ENCODE measurements around the gene HEXIM2.

Gene HEXIM2

DNA sequence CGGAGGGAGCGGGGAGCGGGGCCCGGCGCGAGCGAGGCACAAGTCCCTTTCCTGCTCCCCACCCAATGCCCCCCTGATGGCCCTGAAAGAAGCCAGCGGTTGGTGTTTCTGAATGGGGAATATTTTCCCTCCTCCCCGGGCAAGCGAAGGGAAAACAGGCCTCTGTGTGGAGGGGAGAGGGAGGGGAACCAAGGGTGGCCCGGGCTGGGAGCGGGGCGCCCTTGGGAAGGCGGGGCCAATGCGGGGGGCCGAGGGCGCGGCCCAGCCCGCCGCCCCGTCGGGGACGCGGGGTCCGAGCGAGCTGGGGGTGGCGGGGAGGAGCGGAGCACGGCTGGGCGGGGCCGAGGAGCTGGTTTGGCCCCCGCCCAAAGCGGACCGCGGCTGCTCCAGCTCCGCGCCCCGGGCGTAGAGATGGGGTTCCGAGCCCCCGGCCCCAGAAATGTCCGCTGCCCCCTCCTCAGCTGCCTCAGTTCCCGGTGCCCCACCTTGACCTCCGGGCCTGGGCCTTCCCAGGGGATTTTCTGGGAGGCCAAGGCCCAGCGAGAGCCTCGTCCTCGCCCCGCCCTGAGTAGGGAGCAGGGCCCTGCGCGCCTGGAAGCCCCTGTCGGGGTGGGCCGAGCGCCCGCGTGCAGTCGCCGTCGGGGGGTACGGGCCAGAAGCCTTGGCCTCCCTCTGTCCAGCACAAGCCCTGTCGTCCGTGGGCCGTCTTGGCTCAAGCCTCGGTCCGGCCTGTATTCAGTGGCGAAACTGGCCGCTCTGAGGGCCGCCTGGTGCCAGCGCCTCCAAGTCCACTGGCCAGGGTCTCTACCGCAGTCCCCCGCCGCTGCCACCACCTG lies 17.3 kb upstream of the HEXIM2 start:
- peak; percentile 44 for DNase-seq (ENCODE audit: low spot score)

DNA sequence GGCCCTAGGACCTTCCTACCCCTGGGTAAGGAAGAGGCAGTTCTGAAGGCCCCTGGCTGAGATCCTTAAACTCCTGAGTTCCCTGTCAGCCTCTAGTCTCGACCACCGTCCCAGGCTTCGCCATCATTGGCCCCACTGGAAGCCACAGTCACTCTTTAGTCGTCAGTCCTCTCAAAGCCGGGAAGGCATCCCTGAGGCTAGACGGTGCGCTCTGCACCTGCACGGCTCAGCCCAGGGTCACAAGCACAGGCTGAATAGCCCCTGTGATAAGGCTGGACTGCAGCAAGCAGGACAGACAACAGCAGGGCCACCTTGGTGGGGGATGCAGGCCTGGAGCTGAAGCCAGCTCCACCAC lies 16.7 kb upstream of the HEXIM2 start:
- DNase-seq (ENCODE audit: low spot score): no peak

DNA sequence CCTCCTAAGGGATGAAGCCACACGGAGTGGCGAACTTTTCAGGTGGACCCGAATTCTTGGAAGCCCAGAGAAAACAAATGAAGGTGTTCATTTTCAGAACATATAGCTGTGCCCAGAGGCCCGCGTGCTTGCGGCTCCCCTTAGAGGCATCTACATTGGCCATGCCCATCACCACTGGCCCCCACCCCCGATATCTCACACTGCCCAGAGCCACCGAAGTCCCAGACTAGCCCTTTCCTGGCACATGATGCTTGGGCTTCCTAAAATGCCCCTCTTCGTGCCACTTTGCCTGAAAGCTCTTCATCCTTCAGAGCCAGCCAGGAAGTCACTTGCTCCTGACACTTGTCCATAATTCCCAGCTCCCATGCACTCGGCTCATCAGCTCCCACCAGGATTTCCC lies 15.5 kb upstream of the HEXIM2 start:
- no peak for DNase-seq (ENCODE audit: low spot score)

DNA sequence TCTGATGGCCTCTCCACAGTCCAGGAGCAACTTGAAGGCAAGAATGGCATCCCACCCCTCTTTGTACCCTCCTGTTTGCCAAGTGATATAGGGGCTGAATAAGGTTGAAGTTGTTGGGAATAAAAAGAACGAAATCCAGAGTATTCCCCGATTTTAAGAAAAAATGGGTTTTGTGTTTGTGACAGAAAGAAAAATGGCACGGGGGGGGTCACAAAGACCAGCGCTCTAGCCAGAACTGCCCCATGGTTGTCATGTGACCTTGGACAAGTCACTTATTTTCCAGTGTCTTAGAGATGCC lies 15.1 kb upstream of the HEXIM2 start:
- DNase-seq (ENCODE audit: low spot score): no peak

- DNase-seq (ENCODE audit: low spot score): peak; percentile 58
Measured at GRCh38 chr17:45146890-45147580, 14.6 kb upstream of the HEXIM2 start.

DNA sequence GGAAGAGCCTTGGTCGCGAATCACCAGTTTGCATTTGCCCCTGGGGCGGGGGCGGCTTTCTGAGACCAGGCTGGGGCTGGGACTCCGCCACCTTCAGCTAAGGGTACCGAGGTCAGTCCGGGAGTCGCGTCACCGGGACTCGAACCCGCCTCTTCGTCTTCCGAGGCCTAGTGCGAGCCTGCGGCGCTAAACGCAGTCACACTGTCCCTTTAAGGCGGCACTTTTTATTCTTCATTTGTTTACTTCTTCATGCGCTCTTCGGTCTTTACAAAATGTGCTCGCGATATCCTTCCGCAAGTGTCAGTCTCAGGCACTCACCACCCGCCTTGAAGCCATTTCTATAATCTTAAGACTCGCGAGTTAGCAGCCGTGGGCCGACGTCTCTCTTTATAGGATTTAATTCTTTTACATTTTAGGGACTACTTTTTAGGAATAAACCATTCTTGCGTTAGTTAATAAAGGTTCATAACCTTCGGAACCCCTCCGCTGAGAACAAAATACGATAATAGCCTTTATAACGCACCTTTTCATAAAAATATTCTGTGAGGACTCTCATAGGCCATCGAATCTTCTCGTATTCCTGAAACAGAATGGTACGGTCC lies 14.0 kb upstream of the HEXIM2 start:
- DNase-seq (ENCODE audit: low spot score): peak; percentile 56

GRCh38 chr17:45148183-45149036 lies 13.3 kb upstream of the HEXIM2 start, which contains the start of gene HEXIM1:
Gene HEXIM1, plus strand, starts transcription at chr17:45148475. Its CDS starts 716 bp downstream, at chr17:45149191.
- peak; percentile 97 for DNase-seq (ENCODE audit: low spot score)

DNA sequence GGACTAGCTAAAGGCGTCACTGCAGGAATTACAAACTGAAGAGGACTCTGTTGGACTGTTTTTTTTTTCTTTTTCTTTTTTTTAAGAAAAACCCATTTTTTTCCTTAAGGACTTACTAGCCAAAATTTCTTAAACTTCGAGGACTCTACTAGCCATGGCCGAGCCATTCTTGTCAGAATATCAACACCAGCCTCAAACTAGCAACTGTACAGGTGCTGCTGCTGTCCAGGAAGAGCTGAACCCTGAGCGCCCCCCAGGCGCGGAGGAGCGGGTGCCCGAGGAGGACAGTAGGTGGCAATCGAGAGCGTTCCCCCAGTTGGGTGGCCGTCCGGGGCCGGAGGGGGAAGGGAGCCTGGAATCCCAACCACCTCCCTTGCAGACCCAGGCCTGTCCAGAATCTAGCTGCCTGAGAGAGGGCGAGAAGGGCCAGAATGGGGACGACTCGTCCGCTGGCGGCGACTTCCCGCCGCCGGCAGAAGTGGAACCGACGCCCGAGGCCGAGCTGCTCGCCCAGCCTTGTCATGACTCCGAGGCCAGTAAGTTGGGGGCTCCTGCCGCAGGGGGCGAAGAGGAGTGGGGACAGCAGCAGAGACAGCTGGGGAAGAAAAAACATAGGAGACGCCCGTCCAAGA lies 12.5 kb upstream of the HEXIM2 start:
- DNase-seq (ENCODE audit: low spot score): peak; percentile 80

- peak; percentile 23 for DNase-seq (ENCODE audit: low spot score)
Measured at GRCh38 chr17:45149669-45150664, 11.7 kb upstream of the HEXIM2 start.

DNA sequence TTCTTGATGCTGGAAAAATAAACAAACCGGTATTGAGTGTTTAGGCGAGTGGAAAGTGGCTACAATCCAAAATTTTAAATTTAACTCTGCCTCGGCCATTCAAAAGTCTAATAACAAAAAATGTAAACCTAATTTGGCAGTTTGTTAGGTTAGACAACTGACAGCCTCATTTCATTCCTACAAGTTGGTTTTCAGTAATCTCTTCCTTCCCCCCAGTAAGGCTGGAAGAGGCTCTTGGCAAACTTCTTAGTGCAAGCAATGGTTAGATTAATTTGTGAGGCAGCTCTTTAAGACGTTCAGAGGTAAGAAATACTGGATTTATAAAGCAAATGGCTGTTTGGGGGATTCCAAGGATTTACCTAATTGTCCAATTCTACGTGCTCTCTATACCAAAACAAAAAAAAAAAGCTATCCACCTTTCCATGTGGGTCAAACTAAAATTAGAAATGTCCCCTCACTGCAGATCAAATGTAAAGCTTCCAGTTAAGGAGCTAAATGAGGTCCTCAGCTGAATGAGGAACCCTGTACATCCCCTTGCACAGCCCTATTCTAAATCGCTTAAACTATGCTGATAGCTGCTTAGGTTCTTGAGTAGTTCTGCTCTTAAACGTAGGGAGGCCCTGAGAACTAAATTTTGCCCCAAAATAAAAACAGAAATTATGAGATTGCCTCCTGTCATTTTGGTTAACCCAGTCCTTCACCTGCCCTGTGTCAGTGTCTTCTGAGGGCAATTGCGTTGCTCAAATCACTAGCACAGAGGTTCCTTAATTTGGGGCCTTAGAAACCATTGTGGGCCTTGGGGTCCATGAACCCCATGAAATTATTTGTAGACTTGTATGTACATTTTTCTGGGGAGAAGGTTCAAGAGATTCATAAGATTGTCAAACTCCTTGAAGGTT lies 10.5 kb upstream of the HEXIM2 start:
- no peak for DNase-seq (ENCODE audit: low spot score)

- no peak for DNase-seq (ENCODE audit: low spot score)
Measured at GRCh38 chr17:45155029-45155428, 6.6 kb upstream of the HEXIM2 start.

DNA sequence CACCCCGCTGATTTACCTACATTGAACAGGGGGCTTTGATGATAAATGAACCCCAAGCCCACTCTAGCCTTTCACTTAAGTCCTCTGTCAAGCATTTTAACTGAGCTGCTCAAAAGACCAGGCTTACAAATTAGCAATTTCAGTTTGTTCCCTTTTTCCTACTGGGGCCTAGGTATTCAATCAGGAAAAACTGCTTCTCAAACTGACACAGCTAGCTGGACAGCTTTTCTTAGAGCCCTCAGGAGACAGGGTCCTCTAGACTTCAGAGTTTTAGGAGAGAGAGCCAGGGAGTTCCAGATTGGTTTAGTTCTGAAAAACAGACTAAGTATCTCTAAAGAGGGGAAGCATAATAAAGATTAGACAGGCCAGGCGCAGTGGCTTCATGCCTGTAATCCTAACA lies 6.2 kb upstream of the HEXIM2 start:
- DNase-seq (ENCODE audit: low spot score): no peak

DNA sequence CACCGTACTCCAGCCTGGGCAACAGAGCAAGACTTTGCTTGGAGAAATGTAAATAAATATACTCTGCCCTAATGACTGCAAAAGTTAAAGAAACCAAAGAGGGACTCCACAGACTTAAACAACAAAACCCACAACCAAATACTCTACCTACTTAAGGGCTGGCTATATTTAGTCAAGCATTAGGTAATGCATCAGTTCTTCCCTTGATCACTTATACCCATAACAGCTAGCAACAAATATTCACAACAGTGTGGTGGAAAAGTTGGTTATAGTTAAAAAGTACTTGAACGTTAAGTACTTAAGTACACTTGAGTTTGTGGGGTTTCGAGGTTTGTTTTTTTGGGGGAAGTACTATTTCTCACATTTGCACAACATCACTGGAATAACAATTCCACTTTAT lies 5.4 kb upstream of the HEXIM2 start:
- DNase-seq (ENCODE audit: low spot score): no peak

GRCh38 chr17:45160447-45161287 lies 1.0 kb upstream of the HEXIM2 start:
- DNase-seq (ENCODE audit: low spot score): peak; percentile 53

GRCh38 chr17:45162025-45162687 lies 481 bp downstream of the HEXIM2 start:
- no peak for DNase-seq (ENCODE audit: low spot score)

DNA sequence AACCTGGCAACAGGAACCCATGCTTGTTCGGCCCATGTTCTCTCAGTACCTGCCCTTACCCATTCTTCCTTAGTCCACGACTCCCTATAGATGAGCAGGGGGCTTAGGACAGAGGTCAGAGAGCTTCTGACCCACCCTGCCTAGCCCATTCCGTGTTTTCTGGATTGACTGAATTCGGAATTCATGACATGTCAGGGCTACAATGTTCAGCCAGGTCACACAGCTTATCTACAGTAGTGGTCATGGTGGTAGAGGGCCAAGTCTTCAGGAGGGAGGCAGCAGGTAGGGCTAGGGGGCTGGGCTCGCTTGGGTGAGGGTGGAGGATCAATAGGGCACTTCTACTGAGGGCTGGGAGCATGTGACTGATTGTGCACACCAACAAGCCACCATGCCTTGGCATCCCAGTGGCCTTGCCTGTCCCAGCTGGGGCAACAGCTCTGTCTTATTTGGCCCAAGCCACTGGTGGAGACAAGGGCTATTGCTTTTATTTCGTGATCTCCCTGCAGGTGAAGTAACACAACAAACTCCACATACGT lies 3.1 kb downstream of the HEXIM2 start:
- no peak for DNase-seq (ENCODE audit: low spot score)

DNA sequence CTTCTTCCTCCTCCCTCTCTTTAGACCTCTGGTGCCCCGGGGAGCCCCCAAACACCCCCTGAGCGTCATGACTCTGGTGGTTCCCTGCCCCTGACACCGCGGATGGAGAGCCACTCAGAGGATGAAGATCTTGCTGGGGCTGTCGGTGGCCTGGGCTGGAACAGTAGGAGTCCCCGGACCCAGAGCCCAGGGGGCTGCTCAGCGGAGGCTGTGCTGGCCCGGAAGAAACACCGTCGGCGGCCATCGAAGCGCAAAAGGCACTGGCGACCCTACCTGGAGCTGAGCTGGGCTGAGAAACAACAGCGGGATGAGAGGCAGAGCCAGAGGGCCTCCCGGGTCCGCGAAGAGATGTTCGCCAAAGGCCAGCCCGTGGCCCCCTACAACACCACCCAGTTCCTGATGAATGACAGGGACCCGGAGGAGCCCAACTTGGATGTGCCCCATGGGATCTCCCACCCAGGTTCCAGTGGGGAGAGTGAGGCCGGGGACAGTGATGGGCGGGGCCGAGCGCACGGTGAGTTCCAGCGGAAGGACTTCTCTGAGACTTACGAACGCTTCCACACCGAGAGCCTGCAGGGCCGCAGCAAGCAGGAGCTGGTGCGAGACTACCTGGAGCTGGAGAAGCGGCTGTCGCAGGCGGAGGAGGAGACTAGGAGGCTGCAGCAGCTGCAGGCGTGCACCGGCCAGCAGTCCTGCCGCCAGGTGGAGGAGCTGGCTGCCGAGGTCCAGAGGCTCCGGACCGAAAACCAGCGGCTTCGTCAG lies 7.5 kb downstream of the HEXIM2 start:
- no peak for DNase-seq (ENCODE audit: low spot score)
